ENCODE data around the gene RHOF. TPM values are rescaled to one million over a fixed set of nuclear protein-coding genes. Genes with fewer than 3 reads are reported as not detected.

Gene RHOF
- total RNA-seq, 3 donors from 2014 or later: 5.8 to 13.1 (median 12.0) TPM

GRCh38 chr12:121753844-121754264 is 39.6 kb downstream of the RHOF start:
- H3K27me3 ChIP-seq: no peaks in the 10 kb centered on the region
- peak; percentile 46 to 72 for DNase-seq (ENCODE audit: low spot score in 2 of 2)
- H3K9me3 ChIP-seq: no peaks in the 10 kb centered on the region
- peak overlapping the region; percentile 45 to 65 for H3K27ac ChIP-seq
- intact Hi-C loops (cut with DNase I; ENCODE audit: low total_unique reads): no loop called here
- H3K4me3 ChIP-seq: no peak overlapping the region
- no peaks in the 10 kb centered on the region for H3K36me3 ChIP-seq
- H3K4me1 ChIP-seq: no peaks in the 10 kb centered on the region
- TF ChIP-seq POLR2AphosphoS5 (IDR thresholded peaks at IDR 0.05) (no peak), CTCF (IDR thresholded peaks at IDR 0.05) (no peak), POLR2A (IDR thresholded peaks at IDR 0.05) (no peak)

GRCh38 chr12:121751749-121752351 is 41.6 kb downstream of the RHOF start:
- no peaks in the 10 kb centered on the region for H3K27me3 ChIP-seq
- no peaks in the 10 kb centered on the region for H3K9me3 ChIP-seq
- intact Hi-C loops (cut with DNase I; ENCODE audit: low total_unique reads): no loop called here
- no peak for DNase-seq (ENCODE audit: low spot score in 2 of 2)
- H3K27ac ChIP-seq: no peak overlapping the region
- no peaks in the 10 kb centered on the region for H3K4me1 ChIP-seq
- no peaks in the 10 kb centered on the region for H3K36me3 ChIP-seq
- TF ChIP-seq CTCF (IDR thresholded peaks at IDR 0.05) (no peak), POLR2A (IDR thresholded peaks at IDR 0.05) (no peak), POLR2AphosphoS5 (IDR thresholded peaks at IDR 0.05) (no peak)
- H3K4me3 ChIP-seq: no peak overlapping the region

DNA sequence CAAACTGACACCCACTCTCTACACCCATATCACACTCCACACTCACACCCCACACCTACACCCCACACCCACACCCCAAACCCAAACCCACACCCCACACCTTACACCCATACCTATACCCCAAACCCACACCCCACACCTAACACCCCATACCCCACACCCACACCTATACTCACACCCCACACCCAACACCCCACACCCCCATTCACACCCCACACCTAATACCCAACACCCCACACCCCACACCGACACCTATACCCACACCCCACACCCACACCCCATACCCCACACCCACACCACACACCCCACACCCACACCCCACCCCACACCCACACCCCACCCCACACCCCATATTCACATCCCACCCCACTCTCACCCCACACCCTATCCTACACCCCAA is 42.5 kb downstream of the RHOF start:
- H3K27ac ChIP-seq: no peak overlapping the region

GRCh38 chr12:121750507-121750955 is 43.0 kb downstream of the RHOF start:
- no peaks in the 10 kb centered on the region for H3K36me3 ChIP-seq
- intact Hi-C loops (cut with DNase I; ENCODE audit: low total_unique reads): no loop called here
- no peak for DNase-seq (ENCODE audit: low spot score in 2 of 2)
- no peak overlapping the region for H3K4me3 ChIP-seq
- no peaks in the 10 kb centered on the region for H3K4me1 ChIP-seq
- H3K27me3 ChIP-seq: no peaks in the 10 kb centered on the region
- H3K27ac ChIP-seq: no peak overlapping the region
- TF ChIP-seq CTCF (IDR thresholded peaks at IDR 0.05): no peak
- no peak for TF ChIP-seq POLR2A (IDR thresholded peaks at IDR 0.05)
- TF ChIP-seq POLR2AphosphoS5 (IDR thresholded peaks at IDR 0.05): no peak
- no peaks in the 10 kb centered on the region for H3K9me3 ChIP-seq

More for the DNA sequence above, 42.5 kb downstream of the RHOF start:
- Histone ChIP-seq H3K36me3 (no peaks in the 10 kb centered on the region), H3K27me3 (no peaks in the 10 kb centered on the region), H3K9me3 (no peaks in the 10 kb centered on the region), H3K4me1 (no peaks in the 10 kb centered on the region), H3K4me3 (no peak overlapping the region)
- TF ChIP-seq POLR2A (IDR thresholded peaks at IDR 0.05): no peak
- TF ChIP-seq POLR2AphosphoS5 (IDR thresholded peaks at IDR 0.05): no peak
- TF ChIP-seq CTCF (IDR thresholded peaks at IDR 0.05): no peak
- DNase-seq (ENCODE audit: low spot score in 2 of 2): no peak
- intact Hi-C loops (cut with DNase I; ENCODE audit: low total_unique reads): no loop called here

- H3K4me1 ChIP-seq: no peaks in the 10 kb centered on the region
- peak overlapping the region in 1 of 2 donors; percentile 74 for H3K27ac ChIP-seq
- H3K9me3 ChIP-seq: no peaks in the 10 kb centered on the region
- no peak for DNase-seq (ENCODE audit: low spot score in 2 of 2)
- TF ChIP-seq CTCF (IDR thresholded peaks at IDR 0.05): no peak
- no peak for TF ChIP-seq POLR2AphosphoS5 (IDR thresholded peaks at IDR 0.05)
- no peak for TF ChIP-seq POLR2A (IDR thresholded peaks at IDR 0.05)
- intact Hi-C loops (cut with DNase I; ENCODE audit: low total_unique reads): no loop called here
- no peaks in the 10 kb centered on the region for H3K27me3 ChIP-seq
- no peak overlapping the region for H3K4me3 ChIP-seq
- no peaks in the 10 kb centered on the region for H3K36me3 ChIP-seq
Observed at GRCh38 chr12:121749267-121749666, 44.2 kb downstream of the RHOF start.

Data from breast epithelium (tissue), 4 donors.